Stimulated activated CD8-positive, alpha-beta memory T cell treated with anti-CD3 and anti-CD28 coated beads, Interleukin-4, amount 100 ng/mL, for 48 hours (primary cell): ENCODE measurements around the gene ANHX.
"Not testable (repeated sequence)": the region's sequence is repeated elsewhere in the genome, so short reads cannot be mapped to it uniquely, and the experiment has no call there.

Experiments
- DNase-seq: peaks from one replicate; pipeline ENCODE4 v3.0.0-alpha.2; 2020

Gene ANHX

DNA sequence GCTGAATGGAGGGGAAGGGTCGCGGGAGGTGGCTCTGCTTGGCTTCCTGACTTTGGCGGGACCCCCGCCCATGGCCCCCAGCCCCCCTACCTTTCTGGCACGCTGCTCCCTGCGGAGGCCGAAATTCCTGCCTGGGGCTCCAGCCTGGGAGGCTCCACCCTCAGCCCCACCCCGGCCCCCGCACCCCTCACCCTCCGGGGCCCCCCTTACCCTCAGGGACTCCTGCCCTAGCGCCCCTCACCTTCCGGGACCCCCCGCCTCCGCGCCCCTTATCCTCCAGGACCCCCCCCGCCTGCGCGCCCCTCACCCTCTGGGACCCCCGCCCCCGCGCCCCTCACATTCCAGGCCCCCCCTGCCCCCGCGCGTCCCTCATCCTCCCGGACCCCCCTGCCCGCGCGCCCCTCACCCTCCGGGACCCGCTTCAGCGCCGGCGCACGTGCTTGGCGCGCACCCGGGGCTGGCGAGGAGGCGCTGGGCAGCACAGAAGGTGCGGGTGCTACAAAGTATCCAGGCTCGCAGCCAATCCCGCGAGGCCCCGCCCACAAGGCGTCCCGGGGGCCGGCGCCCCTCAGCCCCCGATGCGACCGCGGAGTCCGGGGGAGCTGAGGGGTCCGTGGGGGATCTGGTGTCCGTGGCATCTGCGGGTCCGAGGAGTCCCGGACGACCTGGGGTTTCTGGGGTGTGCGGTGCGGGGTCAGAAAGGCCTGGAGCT, at the start of gene ANHX:
Gene ANHX (minus strand): TSS at position 477 of the 712 bp plus-strand sequence. CDS start 1,521 bp downstream, outside the sequence.
- DNase-seq = no peak

DNA sequence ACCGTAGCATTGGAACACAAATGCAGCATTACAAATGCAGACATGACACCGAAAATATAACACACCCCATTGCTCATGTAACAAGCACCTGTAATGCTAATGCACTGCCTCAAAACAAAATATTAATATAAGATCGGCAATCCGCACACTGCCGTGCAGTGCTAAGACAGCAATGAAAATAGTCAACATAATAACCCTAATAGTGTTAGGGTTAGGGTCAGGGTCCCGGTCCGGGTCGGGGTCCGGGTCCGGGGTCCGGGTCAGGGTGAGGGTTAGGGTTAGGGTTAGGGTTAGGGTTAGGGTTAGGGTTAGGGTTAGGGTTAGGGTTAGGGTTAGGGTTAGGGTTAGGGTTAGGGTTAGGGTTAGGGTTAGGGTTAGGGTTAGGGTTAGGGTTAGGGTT, 29.0 kb upstream of the ANHX start:
- not testable (repeated sequence) for DNase-seq

DNA sequence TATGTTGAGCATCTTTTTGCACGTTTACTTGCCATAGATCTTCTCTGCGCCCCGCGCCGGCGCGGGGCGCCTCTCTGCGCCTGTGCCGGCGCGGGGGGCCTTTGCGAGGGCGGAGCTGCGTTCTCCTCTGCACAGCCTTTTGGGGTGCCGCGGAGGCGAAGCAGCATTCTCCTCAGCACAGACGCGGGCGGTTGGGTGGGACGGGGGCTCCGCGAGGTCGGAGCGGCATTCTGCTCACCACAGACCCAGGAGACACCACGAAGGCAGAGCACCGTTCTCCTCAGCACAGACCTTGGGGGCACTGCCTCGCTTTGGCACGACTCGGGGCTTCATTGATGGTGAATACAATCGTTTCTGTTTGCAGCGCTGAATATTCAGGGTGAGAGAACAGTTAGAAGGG, 28.5 kb upstream of the ANHX start:
- DNase-seq = no peak

DNA sequence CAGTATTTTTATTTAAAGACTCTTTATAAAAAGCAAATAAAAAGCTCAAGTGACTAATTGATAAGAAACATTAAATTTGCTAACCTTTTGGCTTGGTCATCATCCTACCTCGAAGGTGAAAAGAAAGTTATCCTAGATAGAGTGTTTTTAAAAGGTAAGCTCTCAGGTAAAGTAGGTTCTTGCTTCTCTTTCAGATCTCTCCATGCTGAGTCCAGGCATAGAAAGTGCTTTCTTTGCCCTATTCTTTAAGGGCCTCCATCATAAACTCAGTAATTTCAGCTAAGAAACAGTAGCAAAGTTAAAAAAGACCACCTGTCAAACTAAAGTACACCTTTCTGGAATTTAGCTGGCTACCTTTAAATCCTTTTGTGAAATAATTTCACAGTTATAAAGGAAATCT, 20.6 kb upstream of the ANHX start:
- no peak for DNase-seq

DNA sequence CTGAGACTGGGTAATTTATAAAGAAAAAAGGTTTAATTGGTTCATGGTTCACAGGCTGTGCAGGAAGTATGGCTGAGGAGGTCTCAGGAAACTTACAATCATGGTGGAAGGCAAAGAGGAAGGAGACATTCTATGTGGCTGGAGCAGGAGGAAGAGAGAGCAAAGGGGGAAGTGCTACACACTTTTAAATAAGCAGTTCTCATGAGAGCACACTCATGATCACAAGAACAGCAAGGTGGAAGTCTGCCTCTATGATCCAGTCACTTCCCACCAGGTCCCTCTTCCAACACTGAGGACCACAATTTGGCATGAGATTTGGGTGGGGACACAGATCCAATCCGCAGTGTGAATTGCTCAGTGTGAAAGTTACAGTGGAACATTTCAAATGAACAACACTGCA, 20.2 kb upstream of the ANHX start:
- not testable (repeated sequence) for DNase-seq

DNA sequence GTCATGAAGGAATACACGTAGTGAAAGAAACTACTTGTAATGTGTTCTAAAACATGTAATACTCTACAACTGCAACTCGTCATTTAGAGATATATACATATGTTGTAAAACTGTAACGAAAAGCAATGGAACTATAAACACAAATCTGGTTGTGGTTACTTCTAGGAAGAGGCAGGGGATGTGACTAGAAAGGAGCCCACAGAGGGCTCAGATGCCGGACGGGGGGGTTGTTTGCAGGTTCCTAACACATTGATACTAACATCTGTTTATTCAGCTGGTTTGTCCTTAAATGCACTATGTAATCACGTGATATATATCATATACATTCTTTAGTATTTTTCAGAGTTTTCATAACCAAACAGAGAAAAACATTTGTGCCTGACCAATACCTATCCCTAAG, 16.1 kb upstream of the ANHX start:
- DNase-seq = no peak

DNA sequence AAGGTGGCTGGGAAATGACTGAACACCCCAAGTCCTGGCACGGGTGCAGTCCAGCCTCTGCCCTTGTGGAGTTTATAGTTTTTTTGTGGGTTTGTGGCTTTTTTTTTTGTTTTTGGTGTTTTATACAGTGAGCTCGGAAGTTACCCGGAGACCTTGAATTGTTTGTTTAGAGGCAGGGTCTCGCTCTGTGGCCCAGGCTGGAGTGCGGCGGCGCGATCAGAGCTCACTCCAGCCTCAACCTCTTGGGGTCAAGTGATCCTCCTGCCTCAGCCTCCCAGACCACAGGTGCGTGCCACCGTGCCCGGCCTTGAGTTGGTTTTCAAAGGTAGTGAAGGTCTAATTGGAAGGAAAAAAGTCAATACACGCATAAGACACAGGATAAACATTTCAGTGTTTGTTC, 879 bp upstream of the ANHX start:
- no peak for DNase-seq

DNA sequence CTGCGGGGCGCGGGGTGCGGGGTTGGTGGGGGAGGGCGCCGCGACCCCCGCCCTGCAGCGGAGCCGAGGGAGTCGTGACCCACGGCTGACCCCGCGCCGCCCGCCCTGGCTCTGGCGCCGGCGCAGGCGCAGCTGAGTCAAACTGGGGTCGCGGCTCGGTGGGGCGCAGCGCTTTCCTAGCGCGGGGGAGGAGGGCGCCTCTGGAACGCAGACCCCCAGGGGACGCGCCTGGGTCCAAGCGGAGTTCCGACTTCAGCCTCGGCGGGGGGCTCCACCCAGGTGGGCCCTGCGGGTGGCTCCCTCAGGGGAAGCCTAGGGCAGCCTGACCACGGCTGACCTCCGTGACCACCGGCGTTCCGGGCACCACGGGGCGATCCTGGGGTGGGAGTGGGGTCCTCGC, 467 bp upstream of the ANHX start:
- DNase-seq = no peak

DNA sequence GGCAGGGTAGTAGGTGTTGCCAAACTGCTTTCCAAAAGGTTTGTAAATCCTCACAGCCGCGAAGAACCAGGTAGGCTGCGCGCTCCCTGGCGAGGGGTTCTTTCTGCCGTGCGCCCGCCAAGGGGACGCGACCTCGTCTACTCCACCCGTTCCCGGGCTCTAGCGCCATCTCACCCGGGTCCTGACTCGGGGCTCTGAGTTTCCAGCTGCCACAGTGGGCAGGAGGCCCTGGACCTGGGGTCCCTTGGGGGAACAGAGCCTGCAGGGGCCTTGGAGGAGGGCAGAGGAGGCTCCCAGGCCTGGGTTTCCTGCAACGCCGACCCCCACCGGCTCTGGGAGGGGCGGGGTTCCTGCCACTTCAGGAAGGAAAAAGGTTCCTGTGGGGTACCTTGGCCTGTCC, 706 bp downstream of the ANHX start:
- DNase-seq = no peak

DNA sequence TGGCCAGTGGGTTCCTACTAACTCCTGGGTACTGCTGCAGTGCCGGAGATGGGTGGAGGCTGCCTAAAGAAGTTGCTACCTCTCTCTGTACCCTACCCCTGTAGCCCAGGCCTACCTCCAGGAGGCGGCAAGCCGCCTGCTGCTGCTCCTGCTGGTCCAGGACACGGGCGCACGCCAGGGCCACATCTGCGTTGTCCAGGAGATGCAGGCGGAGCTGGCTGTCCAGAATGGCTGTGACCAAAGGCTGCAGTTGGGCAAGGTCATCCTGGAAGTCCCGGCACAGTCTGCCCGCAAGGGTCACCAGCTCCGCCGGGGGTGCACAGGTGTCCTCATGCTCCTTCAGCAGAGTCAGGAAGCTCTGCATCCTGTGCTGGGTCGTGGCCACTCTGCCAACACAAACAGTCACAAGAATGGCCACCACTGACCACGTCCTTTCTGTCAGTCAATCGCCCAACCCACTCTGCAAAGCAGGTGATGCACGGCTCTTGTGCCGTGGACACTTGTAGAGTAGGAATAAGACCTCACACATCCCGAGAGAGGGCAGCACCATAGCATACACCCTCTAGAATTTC, 1.6 kb downstream of the ANHX start:
- no peak for DNase-seq

DNA sequence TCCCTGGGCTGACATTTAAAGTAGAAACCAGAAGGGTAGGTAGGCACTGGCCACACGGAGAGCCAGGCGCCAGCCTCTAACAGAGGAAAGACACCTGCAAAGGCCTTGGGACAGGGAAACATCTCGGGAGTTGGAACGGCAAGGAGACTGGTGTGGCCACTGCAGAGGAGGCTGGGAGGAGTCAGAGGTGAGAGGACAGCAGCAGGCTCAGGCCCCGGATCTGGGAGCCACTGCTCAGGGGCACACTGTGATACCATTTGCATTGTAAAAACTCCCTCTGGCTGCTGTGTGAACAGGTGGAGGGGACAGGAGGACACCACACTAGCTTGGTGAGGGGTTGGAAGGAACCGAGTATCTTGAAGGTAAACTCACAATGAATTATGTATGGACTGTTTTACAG, 2.7 kb downstream of the ANHX start:
- no peak for DNase-seq

DNA sequence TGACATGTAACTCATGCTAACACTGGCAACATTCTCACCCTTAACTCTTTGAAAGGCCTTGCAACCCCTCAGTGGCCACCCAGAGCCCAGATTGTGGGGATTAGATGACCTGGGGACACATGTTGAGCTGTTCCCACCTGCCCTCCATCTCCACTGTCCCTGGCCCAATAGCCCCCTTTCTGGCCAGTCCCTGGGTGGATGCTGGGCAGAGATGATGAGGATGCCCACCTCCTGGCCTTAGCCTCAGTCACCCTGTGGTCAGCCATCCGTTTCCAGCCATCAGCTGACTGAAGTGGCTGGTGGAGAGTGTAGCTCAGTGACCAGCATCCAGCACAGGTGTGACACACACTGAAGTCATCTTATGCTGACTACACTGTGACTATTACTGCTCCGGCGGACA, 4.7 kb downstream of the ANHX start:
- DNase-seq = no peak

DNA sequence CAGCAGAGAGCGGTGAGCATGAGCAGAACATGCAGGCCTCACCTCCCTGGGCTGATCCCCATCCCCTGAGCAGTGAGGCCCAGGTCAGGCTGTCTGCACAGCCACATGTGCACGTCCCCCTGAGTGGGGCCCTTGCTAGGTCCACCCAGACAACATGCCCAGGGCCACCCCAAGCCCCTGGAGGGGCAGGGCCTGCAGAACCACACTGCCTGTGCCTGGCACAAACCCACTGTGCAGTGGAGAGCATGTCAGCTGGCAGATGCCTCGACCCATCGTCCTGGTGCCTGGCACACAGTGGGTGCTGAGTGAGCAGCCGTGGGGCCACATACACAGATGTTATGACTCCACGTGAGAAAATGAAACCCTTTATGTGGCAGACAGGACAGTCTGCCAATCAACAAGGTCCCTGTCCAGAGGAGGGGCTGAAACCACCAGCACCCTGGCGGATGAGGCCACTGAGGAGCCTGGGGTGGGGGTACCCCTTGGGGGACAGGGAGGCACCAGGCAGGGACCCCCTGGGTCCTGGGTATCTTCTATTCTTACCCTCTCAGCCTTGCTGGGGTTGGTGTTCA, 8.3 kb downstream of the ANHX start:
- no peak for DNase-seq

DNA sequence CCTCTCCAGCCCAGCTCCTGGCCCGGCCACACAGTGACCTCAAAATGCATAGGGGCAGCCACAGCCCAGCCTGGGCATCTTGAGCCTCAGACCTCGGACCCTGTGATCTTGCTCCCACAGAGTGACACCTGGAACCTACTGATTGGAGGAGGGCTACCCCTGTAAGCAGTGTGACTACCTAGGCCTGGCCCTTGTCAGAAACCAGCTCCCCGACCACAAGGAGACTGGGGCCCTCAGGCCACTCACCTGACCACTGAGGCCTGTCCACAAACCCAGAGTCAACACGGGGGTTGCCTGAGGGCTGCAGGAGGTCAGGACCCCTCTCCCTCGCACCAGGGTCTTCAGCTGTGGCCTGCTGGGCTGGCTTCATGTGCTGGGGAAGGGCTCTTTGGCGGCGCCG, 9.0 kb downstream of the ANHX start:
- no peak for DNase-seq

DNA sequence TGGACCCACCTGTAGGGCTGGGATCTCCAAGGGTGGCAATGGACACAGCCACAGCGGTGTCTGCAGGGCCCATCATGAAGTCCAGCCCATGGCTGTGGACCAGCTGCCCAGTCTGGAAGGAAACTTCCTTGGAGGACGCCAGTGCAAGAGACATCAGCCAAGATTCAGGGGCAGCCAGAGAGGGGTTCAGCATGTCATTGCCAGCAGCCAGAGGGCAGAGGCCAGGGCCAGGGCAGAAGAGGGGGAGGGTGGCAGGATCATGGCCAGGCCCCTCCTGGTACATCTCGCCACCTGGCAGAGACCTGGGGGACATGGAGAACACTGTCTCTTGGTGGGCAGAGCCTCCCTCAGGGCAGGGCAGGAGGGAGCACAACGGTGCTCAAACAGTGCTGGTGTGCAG, 10.2 kb downstream of the ANHX start:
- DNase-seq = no peak

DNA sequence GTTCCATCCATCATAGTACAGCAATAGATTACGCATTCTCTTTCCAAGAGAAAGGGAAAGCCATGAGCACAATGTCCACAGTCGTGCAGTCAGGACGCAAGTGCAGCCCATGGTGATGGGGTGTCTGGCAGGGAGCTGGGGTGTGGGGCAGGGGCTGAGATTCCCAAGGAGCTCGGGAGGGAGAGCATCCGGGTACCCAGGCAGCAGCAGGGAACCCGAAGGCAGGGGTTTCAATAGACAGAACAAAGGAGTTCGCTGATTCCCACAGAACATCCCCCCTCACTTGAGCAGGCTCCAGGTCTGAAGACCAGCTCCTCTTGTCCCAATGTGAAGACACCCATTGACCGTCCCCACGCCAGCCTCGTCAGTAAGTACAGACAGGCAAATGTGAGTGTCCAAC, 13.5 kb downstream of the ANHX start:
- no peak for DNase-seq

DNA sequence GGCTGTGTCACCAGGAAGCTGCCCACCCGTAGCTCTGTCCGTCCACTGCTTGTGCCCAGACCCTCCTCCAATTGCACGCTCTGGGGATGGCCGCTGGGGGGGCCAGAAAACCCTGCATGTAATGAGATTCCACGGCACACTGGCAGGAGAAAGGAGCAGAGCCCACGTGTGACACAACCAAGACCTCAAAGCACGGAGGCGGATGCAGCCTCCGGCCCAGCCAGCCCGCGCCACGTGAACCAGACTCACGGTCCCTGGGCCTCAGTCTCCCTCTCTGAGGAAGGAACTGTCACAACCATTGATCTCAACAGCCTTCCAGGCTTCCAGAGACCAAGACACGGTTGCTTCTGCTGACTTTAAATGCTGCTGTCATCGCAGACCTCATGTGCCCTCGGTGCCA, 14.4 kb downstream of the ANHX start:
- DNase-seq = no peak

DNA sequence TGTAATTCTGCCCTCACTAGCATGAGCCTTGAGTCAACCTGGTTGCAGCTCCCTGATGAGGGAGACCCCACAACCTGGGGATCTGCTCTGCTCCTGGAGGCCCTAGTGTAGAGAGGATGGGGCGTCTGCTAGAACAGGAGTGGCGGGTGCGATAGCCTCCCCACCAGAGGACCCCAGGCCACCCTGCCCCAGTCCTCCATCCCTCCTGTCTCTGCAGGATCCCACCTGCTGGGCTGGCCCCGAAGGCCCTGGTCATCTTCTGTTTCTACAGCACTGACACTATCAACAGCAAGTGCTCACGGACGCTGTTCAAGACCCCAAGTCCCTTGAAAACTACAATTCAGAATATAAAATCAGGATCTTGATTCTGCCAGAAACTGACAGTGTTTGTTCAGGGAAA, 15.2 kb downstream of the ANHX start:
- no peak for DNase-seq

DNA sequence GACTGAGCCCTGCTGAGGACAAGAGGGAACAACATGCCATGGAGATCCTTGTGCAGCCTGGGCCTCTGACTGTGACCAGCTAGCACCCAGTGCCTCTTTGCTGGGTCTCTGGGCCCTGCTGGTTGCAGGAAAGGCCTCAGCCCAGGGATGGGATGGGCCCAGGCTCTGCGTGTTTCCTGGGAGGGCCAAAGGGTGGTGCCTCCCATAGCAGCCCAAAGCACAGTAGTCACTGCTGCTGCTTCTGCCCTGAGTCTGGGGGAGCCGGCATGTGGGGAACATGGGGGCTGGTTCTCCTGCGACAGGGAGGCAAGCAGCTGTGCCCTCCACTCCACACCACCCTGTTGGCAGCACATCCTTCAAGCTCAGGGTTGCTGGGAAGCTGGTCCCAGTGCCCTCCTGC, 18.5 kb downstream of the ANHX start:
- DNase-seq = no peak

DNA sequence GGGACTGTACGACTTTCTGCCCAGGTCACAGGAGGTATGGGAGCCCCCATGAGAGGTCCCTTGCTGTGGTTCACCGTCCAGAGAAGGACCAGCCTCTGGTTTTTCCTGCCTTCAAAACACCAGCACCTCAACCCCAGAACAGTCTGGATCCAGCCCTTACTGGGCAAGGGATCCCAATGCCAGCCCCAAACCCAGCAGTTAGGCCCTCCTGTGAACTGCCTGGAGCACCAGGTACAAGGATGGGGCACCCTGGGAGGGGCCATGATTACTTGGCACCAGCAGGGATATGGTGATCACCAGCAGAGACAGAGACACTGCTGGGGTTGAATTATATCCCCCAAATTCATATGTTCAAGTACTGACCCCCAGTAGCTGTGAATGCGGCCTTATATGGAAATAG, 20.0 kb downstream of the ANHX start:
- DNase-seq = no peak

DNA sequence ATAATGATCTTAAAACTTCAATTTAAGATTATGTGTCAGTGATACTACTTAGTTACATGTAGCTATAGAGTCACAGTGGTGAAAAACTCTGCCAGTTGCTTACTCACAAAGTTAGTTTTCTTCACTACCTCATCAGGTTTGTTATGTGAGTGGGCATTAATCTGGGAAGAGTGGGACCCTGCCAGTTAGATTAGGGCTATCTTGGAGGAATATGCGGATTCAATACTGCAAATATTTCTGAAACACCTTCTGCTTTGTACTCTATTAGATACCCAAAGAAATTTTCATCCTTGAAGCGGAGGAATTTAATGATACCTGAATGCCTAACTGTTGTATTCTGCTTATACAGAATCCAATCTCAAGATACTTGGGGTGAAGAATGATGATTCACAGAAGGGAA, 29.3 kb downstream of the ANHX start:
- DNase-seq = no peak

DNA sequence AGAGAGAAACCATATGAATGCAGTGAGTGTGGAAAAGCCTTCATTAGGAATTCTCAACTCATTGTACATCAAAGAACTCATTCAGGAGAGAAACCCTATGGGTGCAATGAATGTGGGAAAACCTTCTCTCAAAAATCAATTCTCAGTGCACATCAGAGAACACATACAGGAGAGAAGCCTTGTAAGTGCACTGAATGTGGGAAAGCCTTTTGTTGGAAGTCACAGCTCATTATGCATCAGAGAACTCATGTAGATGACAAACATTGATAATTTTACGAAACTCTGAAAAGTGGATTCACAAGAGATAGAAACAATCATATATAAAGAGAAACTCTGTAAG, 31.4 kb downstream of the ANHX start:
- no peak for DNase-seq

DNA sequence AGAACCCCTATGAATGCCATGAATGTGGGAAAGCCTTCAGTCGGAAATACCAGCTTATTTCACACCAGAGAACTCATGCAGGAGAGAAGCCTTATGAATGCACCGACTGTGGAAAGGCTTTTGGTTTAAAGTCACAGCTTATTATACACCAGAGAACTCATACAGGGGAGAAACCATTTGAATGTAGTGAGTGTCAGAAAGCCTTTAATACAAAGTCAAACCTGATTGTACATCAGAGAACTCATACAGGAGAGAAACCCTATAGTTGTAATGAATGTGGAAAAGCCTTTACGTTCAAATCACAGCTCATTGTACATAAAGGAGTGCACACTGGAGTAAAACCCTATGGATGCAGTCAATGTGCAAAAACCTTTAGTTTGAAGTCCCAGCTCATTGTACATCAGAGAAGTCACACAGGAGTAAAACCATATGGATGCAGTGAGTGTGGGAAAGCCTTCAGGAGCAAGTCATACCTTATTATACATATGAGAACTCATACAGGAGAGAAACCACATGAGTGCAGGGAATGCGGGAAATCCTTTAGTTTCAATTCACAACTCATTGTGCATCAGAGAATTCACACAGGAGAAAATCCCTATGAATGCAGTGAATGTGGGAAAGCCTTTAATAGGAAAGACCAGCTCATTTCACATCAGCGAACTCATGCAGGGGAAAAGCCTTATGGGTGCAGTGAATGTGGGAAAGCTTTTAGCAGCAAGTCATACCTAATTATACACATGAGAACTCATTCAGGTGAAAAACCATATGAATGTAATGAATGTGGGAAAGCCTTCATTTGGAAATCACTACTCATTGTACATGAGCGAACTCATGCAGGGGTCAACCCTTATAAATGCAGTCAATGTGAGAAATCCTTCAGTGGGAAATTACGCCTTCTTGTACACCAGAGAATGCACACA, 32.1 kb downstream of the ANHX start:
- no peak for DNase-seq
